Dendritic cell treated with granulocyte-macrophage colony-stimulating factor and Interleukin-4, amounts not matched to agents 40 ng/mL and 50 ng/mL, for 4 days (primary cell): ENCODE measurements around the gene STOML3.
"Not testable (repeated sequence)": the region's sequence is repeated elsewhere in the genome, so short reads cannot be mapped to it uniquely, and the experiment has no call there.

Experiments used
- H3K27ac Mint-ChIP-seq: one replicate; pipeline ENCODE4 v1.8.0; 2022; ENCODE audit warnings: mild to moderate bottlenecking, mixed read lengths
- H3K27me3 Mint-ChIP-seq: one replicate; pipeline ENCODE4 v1.8.0; 2022; ENCODE audit warnings: mild to moderate bottlenecking, mixed read lengths
- H3K36me3 Mint-ChIP-seq: one replicate; pipeline ENCODE4 v1.8.0; 2022; ENCODE audit warnings: low read depth, mixed read lengths
- H3K4me1 Mint-ChIP-seq: one replicate; pipeline ENCODE4 v1.8.0; 2022; ENCODE audit warnings: low read depth, mixed read lengths
- H3K4me3 Mint-ChIP-seq: one replicate; pipeline ENCODE4 v1.8.0; 2022; ENCODE audit warnings: mild to moderate bottlenecking, moderate library complexity, mixed read lengths
- H3K9me3 Mint-ChIP-seq: one replicate; pipeline ENCODE4 v1.8.0; 2022; ENCODE audit warnings: mixed read lengths
- intact Hi-C: fragments of 100-400 bp; cut with micrococcal nuclease; formaldehyde crosslinking; loops from one replicate; pipeline ENCODE4 v1.15.0; 2022

STOML3 gene

GRCh38 chr13:39020853-39021462 lies 30.3 kb upstream of the STOML3 start:
- H3K9me3 Mint-ChIP-seq, result no peaks in the 10 kb centered on the region
- H3K27me3 Mint-ChIP-seq, result no peaks in the 10 kb centered on the region
- no peak overlapping the region for H3K27ac Mint-ChIP-seq
- H3K36me3 Mint-ChIP-seq, result peaks cover 88% of the 10 kb centered on the region
- H3K4me3 Mint-ChIP-seq, result no peak overlapping the region
- no peaks in the 10 kb centered on the region for H3K4me1 Mint-ChIP-seq
- intact Hi-C loops, result loop anchor here (10.0 kb wide), 1 partner anchor 1986 kb away; no protein-coding TSS in a partner anchor

DNA sequence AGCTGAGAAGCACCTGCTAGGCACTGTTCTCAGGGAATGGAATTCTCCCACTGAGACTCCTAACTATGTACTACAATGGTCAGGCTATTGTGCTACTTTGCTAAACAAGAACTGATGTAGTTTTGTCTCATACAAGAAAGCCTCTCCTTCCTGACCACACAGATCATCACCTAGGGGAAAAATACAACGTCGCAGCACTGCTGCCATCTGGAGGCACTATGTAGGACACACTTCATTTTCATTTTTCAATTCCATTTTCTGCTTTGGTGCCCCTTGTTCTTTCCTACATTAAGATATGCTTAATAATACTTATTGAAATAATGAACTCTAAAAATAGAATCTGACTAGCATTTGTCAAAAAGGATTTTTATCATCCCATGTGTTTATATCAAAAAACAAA lies 26.2 kb upstream of the STOML3 start:
- Mint-ChIP-seq H3K4me3 (no peak overlapping the region), H3K4me1 (no peaks in the 10 kb centered on the region), H3K27me3 (no peaks in the 10 kb centered on the region), H3K9me3 (no peaks in the 10 kb centered on the region), H3K36me3 (peaks cover 85% of the 10 kb centered on the region), H3K27ac (no peak overlapping the region)
- intact Hi-C loops, result no loop called here

GRCh38 chr13:39016087-39016486 lies 25.5 kb upstream of the STOML3 start:
- no peak overlapping the region for H3K4me3 Mint-ChIP-seq
- no peaks in the 10 kb centered on the region for H3K9me3 Mint-ChIP-seq
- intact Hi-C loops, result no loop called here
- peaks cover 85% of the 10 kb centered on the region for H3K36me3 Mint-ChIP-seq
- H3K4me1 Mint-ChIP-seq, result no peaks in the 10 kb centered on the region
- H3K27me3 Mint-ChIP-seq, result no peaks in the 10 kb centered on the region
- no peak overlapping the region for H3K27ac Mint-ChIP-seq

- Mint-ChIP-seq H3K27me3 (no peaks in the 10 kb centered on the region), H3K27ac (no peak overlapping the region), H3K4me1 (no peaks in the 10 kb centered on the region), H3K9me3 (no peaks in the 10 kb centered on the region), H3K4me3 (no peak overlapping the region), H3K36me3 (peaks cover 81% of the 10 kb centered on the region)
- intact Hi-C loops, result no loop called here
These were observed 22.8 kb upstream of the STOML3 start for GRCh38 chr13:39013462-39013861.

DNA sequence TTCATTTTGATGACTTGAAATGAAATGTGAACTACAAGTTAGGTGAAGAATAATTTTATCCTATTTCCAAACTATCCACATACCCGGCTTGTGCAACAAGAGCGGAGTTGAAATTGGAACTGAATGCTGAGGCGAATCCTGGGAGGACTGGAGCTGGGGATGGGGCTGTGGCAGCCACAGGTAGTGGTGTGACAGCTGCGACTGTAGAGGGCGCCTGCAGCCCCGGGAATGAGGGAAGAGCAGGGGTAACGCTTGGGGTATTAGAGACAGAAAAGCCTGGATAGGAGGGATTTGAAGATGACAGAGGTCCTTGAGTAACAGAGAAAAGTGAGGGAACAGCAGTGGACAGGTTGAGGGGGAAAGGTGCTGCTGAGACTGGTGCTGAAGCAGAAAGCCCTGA lies 22.0 kb upstream of the STOML3 start:
- H3K36me3 Mint-ChIP-seq, result peaks cover 82% of the 10 kb centered on the region
- no peak overlapping the region for H3K27ac Mint-ChIP-seq

GRCh38 chr13:39006371-39007111 lies 15.9 kb upstream of the STOML3 start:
- H3K9me3 Mint-ChIP-seq, H3K27me3 Mint-ChIP-seq, H3K27ac Mint-ChIP-seq, H3K4me1 Mint-ChIP-seq, H3K4me3 Mint-ChIP-seq, intact Hi-C loops: not testable (repeated sequence)
- peaks cover 35% of the 10 kb centered on the region for H3K36me3 Mint-ChIP-seq

More for the DNA sequence above, 22.0 kb upstream of the STOML3 start:
- Mint-ChIP-seq H3K4me3 (no peak overlapping the region), H3K9me3 (no peaks in the 10 kb centered on the region), H3K27me3 (no peaks in the 10 kb centered on the region), H3K4me1 (no peaks in the 10 kb centered on the region)
- intact Hi-C loops, result no loop called here

- intact Hi-C loops, result no loop called here
- H3K27me3 Mint-ChIP-seq, result no peaks in the 10 kb centered on the region
- H3K4me3 Mint-ChIP-seq, result no peak overlapping the region
- H3K36me3 Mint-ChIP-seq, result no peaks in the 10 kb centered on the region
- no peak overlapping the region for H3K27ac Mint-ChIP-seq
- H3K4me1 Mint-ChIP-seq, result no peaks in the 10 kb centered on the region
- no peaks in the 10 kb centered on the region for H3K9me3 Mint-ChIP-seq
These were observed 8.1 kb upstream of the STOML3 start for GRCh38 chr13:38998739-38999138.

DNA sequence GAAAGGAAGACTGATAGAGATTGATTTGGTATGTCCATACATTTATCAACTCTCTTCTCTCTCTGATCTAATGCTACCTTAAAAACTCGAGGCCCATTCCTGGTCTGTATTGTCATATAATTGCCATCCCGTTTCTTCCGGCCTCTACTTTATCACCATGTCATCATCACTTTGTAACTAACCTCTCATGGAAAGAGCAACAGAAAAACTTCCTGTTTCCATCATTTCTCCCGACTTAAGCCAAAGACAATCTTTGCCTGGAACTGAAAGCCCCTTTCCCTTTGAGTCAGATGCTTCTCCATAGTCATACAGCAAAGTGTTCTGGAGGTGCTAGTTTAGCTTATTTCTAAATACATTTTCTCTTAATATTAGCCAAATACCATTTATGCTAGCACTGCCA lies 2.8 kb upstream of the STOML3 start:
- Mint-ChIP-seq H3K36me3 (no peaks in the 10 kb centered on the region), H3K4me3 (no peak overlapping the region), H3K27ac (no peak overlapping the region), H3K27me3 (no peaks in the 10 kb centered on the region), H3K4me1 (no peaks in the 10 kb centered on the region), H3K9me3 (no peaks in the 10 kb centered on the region)
- intact Hi-C loops, result no loop called here

DNA sequence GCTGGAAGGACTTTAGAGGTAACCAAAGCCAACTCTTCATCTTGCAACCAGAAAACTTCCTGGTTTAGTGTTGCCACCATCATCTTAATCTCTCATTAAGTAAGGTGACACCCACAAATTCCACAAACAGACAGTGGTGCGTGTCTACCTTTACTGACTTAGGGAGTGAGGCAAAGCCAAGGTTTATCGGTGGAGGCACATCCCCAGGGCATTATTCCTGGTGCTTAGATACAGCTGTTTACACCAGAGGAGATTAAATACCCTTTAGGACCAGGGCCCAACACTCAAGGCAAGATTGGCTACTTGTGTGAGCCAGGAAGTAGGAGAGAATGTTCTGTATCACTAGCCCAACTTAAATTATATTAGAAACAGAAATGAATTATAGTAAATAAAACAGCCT lies 9.5 kb downstream of the STOML3 start:
- no peaks in the 10 kb centered on the region for H3K27me3 Mint-ChIP-seq

GRCh38 chr13:38980750-38981078 lies 9.9 kb downstream of the STOML3 start:
- Mint-ChIP-seq H3K9me3 (peaks cover 11% of the 10 kb centered on the region), H3K4me1 (no peaks in the 10 kb centered on the region), H3K36me3 (no peaks in the 10 kb centered on the region), H3K27ac (no peak overlapping the region), H3K27me3 (no peaks in the 10 kb centered on the region), H3K4me3 (no peak overlapping the region)
- intact Hi-C loops, result no loop called here

More for the DNA sequence above, 9.5 kb downstream of the STOML3 start:
- no peaks in the 10 kb centered on the region for H3K36me3 Mint-ChIP-seq
- no peaks in the 10 kb centered on the region for H3K4me1 Mint-ChIP-seq
- no peak overlapping the region for H3K27ac Mint-ChIP-seq
- peaks cover 11% of the 10 kb centered on the region for H3K9me3 Mint-ChIP-seq
- intact Hi-C loops, result no loop called here
- H3K4me3 Mint-ChIP-seq, result no peak overlapping the region

GRCh38 chr13:38979891-38980749 lies 10.5 kb downstream of the STOML3 start:
- Mint-ChIP-seq H3K27me3 (no peaks in the 10 kb centered on the region), H3K4me1 (no peaks in the 10 kb centered on the region), H3K9me3 (peaks cover 11% of the 10 kb centered on the region), H3K36me3 (no peaks in the 10 kb centered on the region), H3K27ac (no peak overlapping the region), H3K4me3 (no peak overlapping the region)
- intact Hi-C loops, result no loop called here

- no peak overlapping the region for H3K4me3 Mint-ChIP-seq
- no peak overlapping the region for H3K27ac Mint-ChIP-seq
- intact Hi-C loops, result no loop called here
- H3K9me3 Mint-ChIP-seq, result no peaks in the 10 kb centered on the region
- H3K4me1 Mint-ChIP-seq, result no peaks in the 10 kb centered on the region
- H3K36me3 Mint-ChIP-seq, result no peaks in the 10 kb centered on the region
- no peaks in the 10 kb centered on the region for H3K27me3 Mint-ChIP-seq
These were observed 20.1 kb downstream of the STOML3 start for GRCh38 chr13:38970380-38971051.

DNA sequence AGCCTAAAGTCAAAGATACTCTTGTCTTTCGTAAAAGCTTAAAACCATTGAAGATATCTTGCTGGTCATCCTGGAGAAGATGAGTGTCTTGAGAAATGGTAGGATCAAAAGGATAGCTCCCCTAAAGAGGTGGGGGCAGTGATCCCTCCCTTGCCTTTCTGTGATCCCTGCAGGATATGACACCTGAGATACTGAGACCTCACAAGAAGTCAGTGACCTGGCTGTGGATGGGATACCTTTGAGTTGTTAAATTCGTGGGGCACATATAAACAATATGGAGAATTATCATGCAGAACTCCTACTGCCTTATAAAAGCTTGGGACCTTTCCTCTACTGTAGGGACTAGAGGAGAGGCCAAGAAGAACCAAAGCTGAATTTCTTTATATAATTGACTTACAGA lies 21.4 kb downstream of the STOML3 start:
- intact Hi-C loops, result no loop called here
- no peaks in the 10 kb centered on the region for H3K36me3 Mint-ChIP-seq
- no peak overlapping the region for H3K27ac Mint-ChIP-seq
- no peak overlapping the region for H3K4me3 Mint-ChIP-seq
- no peaks in the 10 kb centered on the region for H3K9me3 Mint-ChIP-seq
- no peaks in the 10 kb centered on the region for H3K27me3 Mint-ChIP-seq
- no peaks in the 10 kb centered on the region for H3K4me1 Mint-ChIP-seq

DNA sequence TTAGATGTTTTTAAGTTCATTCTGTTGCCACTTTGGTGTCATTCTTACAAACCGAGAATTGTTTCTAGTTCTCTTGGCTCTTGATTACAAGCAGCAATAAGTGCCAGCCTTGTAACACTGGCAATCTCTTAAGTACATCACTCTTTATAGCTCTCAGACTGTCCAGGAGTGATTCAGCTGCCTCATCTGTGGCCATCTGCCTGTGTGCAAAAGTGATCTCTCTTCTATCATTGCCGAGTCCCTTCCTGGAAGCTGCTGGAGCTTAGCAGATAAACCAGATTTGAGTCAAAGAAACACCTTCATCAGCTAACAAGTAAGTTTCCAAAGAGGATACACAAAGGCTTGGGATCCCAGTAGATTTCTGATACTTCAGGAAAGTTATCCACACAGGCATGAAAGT lies 23.2 kb downstream of the STOML3 start:
- Mint-ChIP-seq H3K27me3 (no peaks in the 10 kb centered on the region), H3K4me1 (no peaks in the 10 kb centered on the region), H3K9me3 (no peaks in the 10 kb centered on the region), H3K4me3 (no peak overlapping the region), H3K27ac (no peak overlapping the region), H3K36me3 (no peaks in the 10 kb centered on the region)
- intact Hi-C loops, result no loop called here
